Activated CD8-positive, alpha-beta T cell treated with anti-CD3 and anti-CD28 coated beads for 36 hours (primary cell): ENCODE results near the gene CHTOP. TPM values are rescaled to one million over a fixed set of nuclear protein-coding genes. Genes with fewer than 3 reads are reported as not detected.
"Not testable (repeated sequence)": the region's sequence is repeated elsewhere in the genome, so short reads cannot be mapped to it uniquely, and the experiment has no call there.

Source experiments
- ATAC-seq: fragments of 200-7000 bp; cut with Tn5 transposase; one replicate; pipeline ENCODE4 v1.10.0; 2021; ENCODE audit warnings: mild to moderate bottlenecking, moderate library complexity
- CTCF ChIA-PET: fragments of 350-600 bp; sonication (Branson Sonifier 250); formaldehyde crosslinking; loops from one replicate; lab custom pipeline; 2021; ENCODE audit warnings: antibody characterized with exemption; lab: Charles Lee
- POLR2A ChIA-PET: fragments of 350-600 bp; sonication (Branson Sonifier 250); formaldehyde crosslinking; loops from one replicate; lab custom pipeline; 2021; ENCODE audit warnings: antibody characterized with exemption; lab: Charles Lee
- DNase-seq: peaks from one replicate; pipeline ENCODE4 v3.0.0-alpha.2; 2020
- H3K27ac Mint-ChIP-seq: one replicate; pipeline ENCODE4 v1.8.0; 2021; ENCODE audit warnings: mild to moderate bottlenecking, mixed read lengths
- H3K27me3 Mint-ChIP-seq: one replicate; pipeline ENCODE4 v1.8.0; 2021; ENCODE audit warnings: mixed read lengths
- H3K36me3 Mint-ChIP-seq: one replicate; pipeline ENCODE4 v1.8.0; 2021; ENCODE audit warnings: low read depth, mixed read lengths
- H3K4me1 Mint-ChIP-seq: one replicate; pipeline ENCODE4 v1.8.0; 2021; ENCODE audit warnings: low read depth, mixed read lengths
- H3K4me3 Mint-ChIP-seq: one replicate; pipeline ENCODE4 v1.8.0; 2021; ENCODE audit warnings: mild to moderate bottlenecking, moderate library complexity, mixed read lengths
- H3K9me3 Mint-ChIP-seq: one replicate; pipeline ENCODE4 v1.8.0; 2021; ENCODE audit warnings: mixed read lengths
- CTCF ChIP-seq: fragments of 200-600 bp; IDR thresholded peaks from one replicate; pipeline ENCODE4 v1.8.0; 2022; ENCODE audit warnings: antibody characterized with exemption, mild to moderate bottlenecking
- intact Hi-C: fragments of 100-400 bp; cut with micrococcal nuclease; formaldehyde crosslinking; loops from one replicate; pipeline ENCODE4 v1.10.0; 2022
- total RNA-seq, 2 experiments: library from RNA; stranded (reverse); gene quantifications; one replicate each; pipeline ENCODE4 v1.2.3, GENCODE V29; 2021

Gene CHTOP
- total RNA-seq, 2 experiments from 2014 or later: 76.8 to 83.2 TPM

GRCh38 chr1:153662269-153662668 is 28.4 kb downstream of the CHTOP start:
- POLR2A ChIA-PET: interaction anchor here (1.0 to 5.6 kb wide), 6 partner anchors 12 to 118 kb away, joined by 3 to 44 read pairs (median 4); no protein-coding TSS in a partner anchor
- H3K27ac Mint-ChIP-seq: peak overlapping the region; percentile 60
- CTCF ChIA-PET: interaction anchor here (1.2 kb wide), 1 partner anchor 152 kb away, joined by 4 read pairs; no protein-coding TSS in a partner anchor
- H3K4me3 Mint-ChIP-seq: no peak overlapping the region
- H3K9me3 Mint-ChIP-seq: no peaks in the 10 kb centered on the region
- ATAC-seq (no peak), DNase-seq (no peak)
- no peaks in the 10 kb centered on the region for H3K27me3 Mint-ChIP-seq
- H3K36me3 Mint-ChIP-seq: peaks cover 55% of the 10 kb centered on the region
- intact Hi-C loops: no loop called here
- peaks cover 13% of the 10 kb centered on the region for H3K4me1 Mint-ChIP-seq
- no peak for TF ChIP-seq CTCF

GRCh38 chr1:153663211-153663610 is 29.3 kb downstream of the CHTOP start:
- CTCF ChIA-PET: no interaction called here
- no peak for TF ChIP-seq CTCF
- intact Hi-C loops: no loop called here
- H3K4me3 Mint-ChIP-seq: no peak overlapping the region
- POLR2A ChIA-PET: interaction anchor here (1.0 to 5.6 kb wide), 4 partner anchors 10 to 69 kb away, joined by 3 to 44 read pairs (median 3); no protein-coding TSS in a partner anchor
- no peak for ATAC-seq
- H3K36me3 Mint-ChIP-seq: peaks cover 64% of the 10 kb centered on the region
- peaks cover 22% of the 10 kb centered on the region for H3K4me1 Mint-ChIP-seq
- H3K27ac Mint-ChIP-seq: no peak overlapping the region
- H3K27me3 Mint-ChIP-seq: no peaks in the 10 kb centered on the region
- DNase-seq: no peak
- H3K9me3 Mint-ChIP-seq: no peaks in the 10 kb centered on the region

GRCh38 chr1:153667439-153667838 is 33.6 kb downstream of the CHTOP start:
- ATAC-seq: no peak
- H3K27me3 Mint-ChIP-seq: no peaks in the 10 kb centered on the region
- ChIA-PET CTCF (interaction anchor here (0.7 to 1.3 kb wide), 4 partner anchors 10 to 95 kb away, joined by 3 read pairs; no protein-coding TSS in a partner anchor), POLR2A (interaction anchor here (0.7 to 2.1 kb wide), 14 partner anchors 8 to 1668 kb away, joined by 3 to 12 read pairs (median 4); partner anchors contain the start of gene SNAPIN)
- peak overlapping the region; percentile 78 for H3K27ac Mint-ChIP-seq
- peaks cover 71% of the 10 kb centered on the region for H3K36me3 Mint-ChIP-seq
- H3K4me1 Mint-ChIP-seq: peaks cover 23% of the 10 kb centered on the region
- intact Hi-C loops: no loop called here
- DNase-seq: no peak
- H3K9me3 Mint-ChIP-seq: no peaks in the 10 kb centered on the region
- no peak overlapping the region for H3K4me3 Mint-ChIP-seq
- TF ChIP-seq CTCF: no peak

- intact Hi-C loops, ATAC-seq, H3K4me3 Mint-ChIP-seq, H3K27me3 Mint-ChIP-seq, H3K9me3 Mint-ChIP-seq, DNase-seq: not testable (repeated sequence)
- POLR2A ChIA-PET: interaction anchor here (0.6 to 2.1 kb wide), 6 partner anchors 8 to 324 kb away, joined by 3 to 12 read pairs (median 6); partner anchors contain the start of gene SNAPIN
- H3K36me3 Mint-ChIP-seq: peaks cover 61% of the 10 kb centered on the region
- peak overlapping the region; percentile 78 for H3K27ac Mint-ChIP-seq
- CTCF ChIA-PET: interaction anchor here (0.8 to 1.0 kb wide), 2 partner anchors 9 to 10 kb away, joined by 3 read pairs; partner anchors contain the start of gene SNAPIN
- H3K4me1 Mint-ChIP-seq: peaks cover 26% of the 10 kb centered on the region
These were observed 34.8 kb downstream of the CHTOP start for GRCh38 chr1:153668672-153669071.

- H3K9me3 Mint-ChIP-seq: no peaks in the 10 kb centered on the region
- H3K27me3 Mint-ChIP-seq: no peaks in the 10 kb centered on the region
- ChIA-PET CTCF (interaction anchor here (0.8 to 1.7 kb wide), 3 partner anchors 8 to 159 kb away, joined by 3 to 5 read pairs (median 3); partner anchors contain the start of gene SNAPIN), POLR2A (interaction anchor here (1.1 to 3.9 kb wide), 7 partner anchors 9 to 317 kb away, joined by 3 to 31 read pairs (median 5); partner anchors contain the start of genes CHTOP and SNAPIN)
- no peak for TF ChIP-seq CTCF
- DNase-seq (no peak), ATAC-seq (no peak)
- intact Hi-C loops: loop anchor here (5.0 kb wide), 1 partner anchor 318 kb away; the partner anchor contains the start of gene RAB13
- no peak overlapping the region for H3K27ac Mint-ChIP-seq
- H3K4me1 Mint-ChIP-seq: peaks cover 26% of the 10 kb centered on the region
- peaks cover 53% of the 10 kb centered on the region for H3K36me3 Mint-ChIP-seq
- H3K4me3 Mint-ChIP-seq: no peak overlapping the region
These were observed 35.7 kb downstream of the CHTOP start for GRCh38 chr1:153669606-153670005.
